HepG2 (cell line): Measurements from ENCODE around the gene THRB. TPM values are rescaled to one million over a fixed set of nuclear protein-coding genes. Genes with fewer than 3 reads are reported as not detected.

Experiments
- AGO2 ChIP-seq: fragments of 200-400 bp; formaldehyde crosslinking; optimal IDR thresholded peaks from 2 replicates; pipeline ENCODE3; 2017; ENCODE audit warnings: mild to moderate bottlenecking, low read depth, low read length, moderate library complexity
- ATF7-NPFF ChIP-seq: sonication (generic); formaldehyde crosslinking; IDR thresholded peaks from 2 replicates; pipeline ENCODE4 v1.8.1; 2023; ENCODE audit warnings: mild to moderate bottlenecking, low read depth, missing genetic modification reagents, moderate library complexity
- BRD4 ChIP-seq: sonication (generic); formaldehyde crosslinking; IDR thresholded peaks from 2 replicates; pipeline ENCODE4 v1.4.0; 2020; ENCODE audit warnings: missing genetic modification reagents
- DMAP1 ChIP-seq: IDR thresholded peaks from 2 replicates; pipeline ENCODE4 v1.6.1; 2016
- EHMT2 ChIP-seq: fragments of 200-600 bp; sonication (generic); IDR thresholded peaks from 2 replicates; pipeline ENCODE4 v1.7.0; 2017; ENCODE audit warnings: antibody characterized with exemption, low read depth, low read length, borderline replicate concordance
- ESRRA ChIP-seq: sonication (generic); formaldehyde crosslinking; IDR thresholded peaks from 2 replicates; pipeline ENCODE4 v1.5.1; 2020; ENCODE audit warnings: mild to moderate bottlenecking, low read depth, missing genetic modification reagents
- FOXC1 ChIP-seq: sonication (generic); formaldehyde crosslinking; IDR thresholded peaks from 2 replicates; pipeline ENCODE4 v1.8.0; 2022; ENCODE audit warnings: mild to moderate bottlenecking, missing genetic modification reagents, borderline replicate concordance
- HOXD1 ChIP-seq: sonication (generic); formaldehyde crosslinking; IDR thresholded peaks from 2 replicates; pipeline ENCODE4 v1.5.0; 2020; ENCODE audit warnings: missing genetic modification reagents
- KAT8 ChIP-seq: IDR thresholded peaks from 2 replicates; pipeline ENCODE4 v1.6.1; 2016; ENCODE audit warnings: missing genetic modification reagents, missing compliant biosample characterization
- KDM1A ChIP-seq: IDR thresholded peaks from 2 replicates; pipeline ENCODE4 v1.6.1; 2016; ENCODE audit warnings: missing compliant biosample characterization
- MEF2D ChIP-seq: sonication (generic); formaldehyde crosslinking; IDR thresholded peaks from 2 replicates; pipeline ENCODE4 v1.5.1; 2020; ENCODE audit warnings: mild to moderate bottlenecking, missing genetic modification reagents
- MLLT10 ChIP-seq: sonication (generic); formaldehyde crosslinking; IDR thresholded peaks from 2 replicates; pipeline ENCODE4 v1.4.0; 2020; ENCODE audit warnings: missing genetic modification reagents
- MYPOP ChIP-seq: sonication (generic); formaldehyde crosslinking; IDR thresholded peaks from 2 replicates; pipeline ENCODE4 v1.8.1; 2023; ENCODE audit warnings: mild to moderate bottlenecking, moderate library complexity, missing genetic modification reagents
- NFE2L1 ChIP-seq: sonication (generic); formaldehyde crosslinking; IDR thresholded peaks from 2 replicates; pipeline ENCODE4 v1.4.0; 2020; ENCODE audit warnings: missing genetic modification reagents, mild to moderate bottlenecking, borderline replicate concordance
- PHF5A ChIP-seq: IDR thresholded peaks from one replicate; pipeline ENCODE4 v1.6.1; 2018; ENCODE audit warnings: low read depth, missing genetic modification reagents; ENCODE audit not compliant: unreplicated experiment
- POLR2AphosphoS5 ChIP-seq: IDR thresholded peaks from 2 replicates; pipeline ENCODE4 v1.6.1; 2012; ENCODE audit warnings: low read depth, low read length
- REPIN1 ChIP-seq: sonication (generic); formaldehyde crosslinking; IDR thresholded peaks from 2 replicates; pipeline ENCODE4 v1.8.0; 2022; ENCODE audit warnings: missing genetic modification reagents, low read depth, mild to moderate bottlenecking, borderline replicate concordance
- SAFB2 ChIP-seq: sonication (generic); formaldehyde crosslinking; IDR thresholded peaks from 2 replicates; pipeline ENCODE4 v1.5.1; 2020; ENCODE audit warnings: missing genetic modification reagents, low read depth, mild to moderate bottlenecking, borderline replicate concordance
- SKIL ChIP-seq: sonication (generic); formaldehyde crosslinking; IDR thresholded peaks from 2 replicates; pipeline ENCODE4 v1.8.0; 2022; ENCODE audit warnings: missing genetic modification reagents, mild to moderate bottlenecking, moderate library complexity, borderline replicate concordance
- TARDBP ChIP-seq: sonication (generic); formaldehyde crosslinking; IDR thresholded peaks from 2 replicates; pipeline ENCODE4 v1.8.0; 2022; ENCODE audit warnings: mild to moderate bottlenecking, missing genetic modification reagents
- TSC22D2 ChIP-seq: sonication (generic); formaldehyde crosslinking; IDR thresholded peaks from 2 replicates; pipeline ENCODE4 v1.5.1; 2020; ENCODE audit warnings: missing genetic modification reagents, mild to moderate bottlenecking, borderline replicate concordance
- ZBTB44 ChIP-seq: sonication (generic); formaldehyde crosslinking; IDR thresholded peaks from 2 replicates; pipeline ENCODE4 v1.4.0; 2020; ENCODE audit warnings: missing genetic modification reagents
- ZBTB7B ChIP-seq: sonication (generic); formaldehyde crosslinking; IDR thresholded peaks from 2 replicates; pipeline ENCODE4 v1.4.0; 2020; ENCODE audit warnings: missing genetic modification reagents
- ZNF501 ChIP-seq: sonication (generic); formaldehyde crosslinking; IDR thresholded peaks from 2 replicates; pipeline ENCODE4 v1.5.1; 2020; ENCODE audit warnings: mild to moderate bottlenecking, moderate library complexity, missing genetic modification reagents
- ZNF562 ChIP-seq: sonication (generic); formaldehyde crosslinking; IDR thresholded peaks from 2 replicates; pipeline ENCODE4 v1.8.0; 2022; ENCODE audit warnings: missing genetic modification reagents, borderline replicate concordance
- polyA plus RNA-seq, 8 experiments: library from polyadenylated mRNA; depleted of rRNA in 3 of 8; stranded (reverse) in 7 of 8; unstranded in 1 of 8; fragments of >200 nt; fragmentation: Illumina TruSeq in 4 of 8; extraction: Trizol in 4 of 8; gene quantifications; 2 replicates each; pipeline versions ENCODE4 v1.2.1 to v1.2.3, GENCODE V29; 2011 to 2016; ENCODE audit warnings: low read depth in 4 of 8, missing spikeins in 1 of 8, mixed read lengths in 1 of 8; ENCODE audit not compliant: insufficient read depth in 1 of 8
- total RNA-seq, 5 experiments: library from RNA; depleted of rRNA; stranded (reverse); fragments of >200 nt; fragmentation: Illumina TruSeq; extraction: Trizol; gene quantifications; 2 replicates each; pipeline ENCODE4 v1.2.3, GENCODE V29; 2016; ENCODE audit warnings: low read depth in 1 of 5

The THRB gene
- total and polyA plus RNA-seq, 2 of the 13 experiments (the other 11 are each of a cell fraction or from before 2014, with no cell fraction given), result 4.7 to 22.7 TPM

- TF ChIP-seq MYPOP (CRISPR knock-in tag), result peak; percentile 24; the same call in 1 of the 2 replicates
- TF ChIP-seq EHMT2, result no peak
- TF ChIP-seq ESRRA (CRISPR knock-in tag), result 0 out of 2 replicates have a peak, but pooled peaks have one; percentile 18
- TF ChIP-seq ATF7-NPFF (CRISPR knock-in tag), result no peak; the same call in 1 of the 2 replicates
- 0 out of 2 replicates have a peak, but pooled peaks have one; percentile 37 for TF ChIP-seq REPIN1
- no peak for TF ChIP-seq PHF5A (CRISPR knock-in tag)
- TF ChIP-seq BRD4 (CRISPR knock-in tag), result no peak
- TF ChIP-seq MEF2D (CRISPR knock-in tag), result no peak
- peak; percentile 33; the same call in 1 of the 2 replicates for TF ChIP-seq TARDBP
- no peak for TF ChIP-seq MLLT10 (CRISPR knock-in tag)
- TF ChIP-seq ZBTB7B, result peak; percentile 57; the same call in 1 of the 2 replicates
- no peak for TF ChIP-seq KDM1A (CRISPR knock-in tag)
- TF ChIP-seq ZBTB44 (CRISPR knock-in tag), result no peak
- 0 out of 2 replicates have a peak, but pooled peaks have one; percentile 15 for TF ChIP-seq POLR2AphosphoS5
- TF ChIP-seq KAT8 (CRISPR knock-in tag), result no peak
- TF ChIP-seq HOXD1 (CRISPR knock-in tag), result peak; percentile 32; the same call in 1 of the 2 replicates
- no peak for TF ChIP-seq SAFB2 (CRISPR knock-in tag)
- TF ChIP-seq DMAP1 (CRISPR knock-in tag), result peak; percentile 56; the same call in 1 of the 2 replicates
- peak; percentile 61 for TF ChIP-seq ZNF501 (CRISPR knock-in tag)
- TF ChIP-seq SKIL (CRISPR knock-in tag), result no peak
- no peak for TF ChIP-seq AGO2
- TF ChIP-seq ZNF562 (CRISPR knock-in tag), result no peak
- no peak for TF ChIP-seq NFE2L1 (CRISPR knock-in tag)
- TF ChIP-seq FOXC1, result peak; percentile 39; the same call in 1 of the 2 replicates
- 0 out of 2 replicates have a peak, but pooled peaks have one; percentile 24 for TF ChIP-seq TSC22D2 (CRISPR knock-in tag)
Observed at GRCh38 chr3:24493746-24494617, 668 bp downstream of the THRB start (continued).
